PFSK-1 (cell line): ENCODE data around the gene KITLG.

Experiments
- POLR2AphosphoS5 ChIP-seq: IDR thresholded peaks from 2 replicates; pipeline ENCODE4 v1.6.1; 2012; ENCODE audit warnings: low read depth, mild to moderate bottlenecking, control low read depth, low read length, moderate library complexity
- TAF1 ChIP-seq: IDR thresholded peaks from 2 replicates; pipeline ENCODE4 v1.6.1; 2012; ENCODE audit warnings: low read length, control low read depth, borderline replicate concordance; ENCODE audit not compliant: insufficient read depth
- TF ChIP-seq, protein P1 (sequence below), 2 experiments: IDR thresholded peaks; 2 replicates each; pipeline versions ENCODE4 v1.6.1 to v1.8.0; 2011 to 2012; ENCODE audit warnings: low read depth in 2 of 2, low read length in 2 of 2, control low read depth in 1 of 2, inconsistent platforms in 1 of 2, mild to moderate bottlenecking in 1 of 2, moderate library complexity in 1 of 2; ENCODE audit not compliant: insufficient read depth in 1 of 2

DNA sequence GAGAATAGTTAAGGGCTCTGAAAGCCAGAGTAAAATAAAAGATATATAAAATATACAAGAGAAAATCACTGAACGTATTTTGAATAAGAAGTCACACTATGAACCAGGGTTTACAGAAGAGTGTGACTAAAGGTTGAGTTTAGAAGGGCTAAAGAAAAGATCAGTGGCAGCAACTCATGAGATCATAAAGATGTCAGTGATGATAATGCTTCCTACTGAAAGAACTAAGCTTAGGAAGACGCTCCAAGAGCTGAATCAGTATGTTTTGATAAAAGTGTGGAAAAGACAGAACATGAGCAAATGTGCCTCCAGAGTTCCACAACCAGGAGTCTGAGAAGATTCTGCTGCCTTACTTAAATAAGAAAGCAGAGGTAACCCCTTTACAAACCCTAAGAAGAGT, 74.6 kb downstream of the KITLG start:
- TF ChIP-seq TAF1 (no peak), POLR2AphosphoS5 (no peak)
- TF ChIP-seq, protein P1, sequence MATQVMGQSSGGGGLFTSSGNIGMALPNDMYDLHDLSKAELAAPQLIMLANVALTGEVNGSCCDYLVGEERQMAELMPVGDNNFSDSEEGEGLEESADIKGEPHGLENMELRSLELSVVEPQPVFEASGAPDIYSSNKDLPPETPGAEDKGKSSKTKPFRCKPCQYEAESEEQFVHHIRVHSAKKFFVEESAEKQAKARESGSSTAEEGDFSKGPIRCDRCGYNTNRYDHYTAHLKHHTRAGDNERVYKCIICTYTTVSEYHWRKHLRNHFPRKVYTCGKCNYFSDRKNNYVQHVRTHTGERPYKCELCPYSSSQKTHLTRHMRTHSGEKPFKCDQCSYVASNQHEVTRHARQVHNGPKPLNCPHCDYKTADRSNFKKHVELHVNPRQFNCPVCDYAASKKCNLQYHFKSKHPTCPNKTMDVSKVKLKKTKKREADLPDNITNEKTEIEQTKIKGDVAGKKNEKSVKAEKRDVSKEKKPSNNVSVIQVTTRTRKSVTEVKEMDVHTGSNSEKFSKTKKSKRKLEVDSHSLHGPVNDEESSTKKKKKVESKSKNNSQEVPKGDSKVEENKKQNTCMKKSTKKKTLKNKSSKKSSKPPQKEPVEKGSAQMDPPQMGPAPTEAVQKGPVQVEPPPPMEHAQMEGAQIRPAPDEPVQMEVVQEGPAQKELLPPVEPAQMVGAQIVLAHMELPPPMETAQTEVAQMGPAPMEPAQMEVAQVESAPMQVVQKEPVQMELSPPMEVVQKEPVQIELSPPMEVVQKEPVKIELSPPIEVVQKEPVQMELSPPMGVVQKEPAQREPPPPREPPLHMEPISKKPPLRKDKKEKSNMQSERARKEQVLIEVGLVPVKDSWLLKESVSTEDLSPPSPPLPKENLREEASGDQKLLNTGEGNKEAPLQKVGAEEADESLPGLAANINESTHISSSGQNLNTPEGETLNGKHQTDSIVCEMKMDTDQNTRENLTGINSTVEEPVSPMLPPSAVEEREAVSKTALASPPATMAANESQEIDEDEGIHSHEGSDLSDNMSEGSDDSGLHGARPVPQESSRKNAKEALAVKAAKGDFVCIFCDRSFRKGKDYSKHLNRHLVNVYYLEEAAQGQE (IDR thresholded peaks at IDR 0.05; ENCODE audit: insufficient read depth in 1 of 2, low read depth in 2 of 2, low read length in 2 of 2): no peak
